Ecto neural progenitor cell (in vitro differentiated cells): ENCODE measurements around the gene TRIM17.

Experiments
- DNase-seq: peaks from one replicate; pipeline ENCODE4 v3.0.0-alpha.2; 2018; ENCODE audit warnings: low spot score

TRIM17 gene

DNA sequence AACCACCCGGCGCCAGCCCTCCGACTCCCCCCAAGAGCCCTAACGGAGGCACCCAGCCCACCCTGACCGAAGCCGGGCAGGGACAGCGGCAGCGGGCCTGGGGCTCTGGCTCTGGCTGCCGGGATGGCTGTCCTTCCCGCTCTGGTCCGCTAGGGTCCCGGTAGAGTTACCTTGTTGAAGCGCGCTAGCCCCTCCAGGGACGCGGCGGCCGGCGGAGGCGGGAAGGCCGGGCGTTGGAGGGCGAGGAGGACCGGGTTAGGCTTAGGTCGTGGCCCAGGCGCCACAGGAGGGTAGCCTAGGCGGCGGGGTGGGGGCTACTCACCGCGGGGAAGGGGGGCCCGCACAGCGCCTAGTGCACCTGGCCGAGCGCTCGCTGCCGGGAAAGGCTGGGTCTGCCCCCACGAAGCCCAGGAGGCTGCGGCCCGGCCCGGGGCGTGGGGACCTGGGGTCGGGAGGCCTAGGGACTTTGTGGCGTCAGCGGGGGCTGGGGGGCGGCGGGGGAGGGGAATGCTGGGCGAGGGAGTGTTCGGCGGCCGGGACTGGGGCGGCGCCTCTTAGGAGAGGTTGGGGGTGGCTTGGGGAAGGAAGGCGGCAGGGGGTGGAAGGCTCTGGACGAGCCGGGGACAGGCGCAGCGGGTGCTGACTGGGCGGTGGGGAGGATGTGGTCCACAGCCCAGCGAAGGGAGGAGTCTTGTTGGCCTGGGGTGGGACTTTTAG, at the start of gene TRIM17:
Gene TRIM17 (minus strand): TSS at position 645 of the 717 bp plus-strand sequence. CDS start 1,789 bp downstream, outside the sequence.
- DNase-seq, result peak; percentile 84

DNA sequence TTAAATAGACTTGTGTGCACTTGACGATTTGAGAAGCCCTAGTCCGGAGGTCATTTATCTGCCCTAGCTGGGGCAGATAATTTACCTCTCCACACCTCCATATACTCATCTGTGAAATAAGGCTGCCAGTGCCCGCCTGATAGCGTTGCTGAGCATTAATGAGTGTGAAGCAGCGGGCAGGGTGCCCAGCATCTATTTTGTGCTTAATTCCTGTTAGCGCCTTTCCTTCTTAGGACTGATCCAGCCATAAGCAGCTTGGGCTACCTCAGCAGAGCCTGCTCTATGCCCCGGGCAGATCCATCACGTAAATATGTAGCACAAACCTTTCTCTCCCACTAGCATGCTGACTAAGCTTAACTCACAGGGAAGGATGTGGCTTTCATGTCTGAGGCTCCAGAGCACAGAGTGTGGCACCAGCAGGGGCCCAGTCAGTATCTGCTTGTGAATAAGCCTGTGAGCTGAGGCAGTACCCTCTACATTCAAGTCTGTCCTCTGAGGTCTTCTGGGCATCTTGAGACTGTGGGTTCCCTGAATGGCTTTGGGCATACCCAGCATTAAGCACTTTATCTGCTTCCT, 49.0 kb upstream of the TRIM17 start:
- DNase-seq, result no peak

- DNase-seq, result no peak
Observed at GRCh38 chr1:228465141-228465540, 48.5 kb upstream of the TRIM17 start.

GRCh38 chr1:228464487-228464983, 47.9 kb upstream of the TRIM17 start:
- DNase-seq, result peak; percentile 93

DNA sequence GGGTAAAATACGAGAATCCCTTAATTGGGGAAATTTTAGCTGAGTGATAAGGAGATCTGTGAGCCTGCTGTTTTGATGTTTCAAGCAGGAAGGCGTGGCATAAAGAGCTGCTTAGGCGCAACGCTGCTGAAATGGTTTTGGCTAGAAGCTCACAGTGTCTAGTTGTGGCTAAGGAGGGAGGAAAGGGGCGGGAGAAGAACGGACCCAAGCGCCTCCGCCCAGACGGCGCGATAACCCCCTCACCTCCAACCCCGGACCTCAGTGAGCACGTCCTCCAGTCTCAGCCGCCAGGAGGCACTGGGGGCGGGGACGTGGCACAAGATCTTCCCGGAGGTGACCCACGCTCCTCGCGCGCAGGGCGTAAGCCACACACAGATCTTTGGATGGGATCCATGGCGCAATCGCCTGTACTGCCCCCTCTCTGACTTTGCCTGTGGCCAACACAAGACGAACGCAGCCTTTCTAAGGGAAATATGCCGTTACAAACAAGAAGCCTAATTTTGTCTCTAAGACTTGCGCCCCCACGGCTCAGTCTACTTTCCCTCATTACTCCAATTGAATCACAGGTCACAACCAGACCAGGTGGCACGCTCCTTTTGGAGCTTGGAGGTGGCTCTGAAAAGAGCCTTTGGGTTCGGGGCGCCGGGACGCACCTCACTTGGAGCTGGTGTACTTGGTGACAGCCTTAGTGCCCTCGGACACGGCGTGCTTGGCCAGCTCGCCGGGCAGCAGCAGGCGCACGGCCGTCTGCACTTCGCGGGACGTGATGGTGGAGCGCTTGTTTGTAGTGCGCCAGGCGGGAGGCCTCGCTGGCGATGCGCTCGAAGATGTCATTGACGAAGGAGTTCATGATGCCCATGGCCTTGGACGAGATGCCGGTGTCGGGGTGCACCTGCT, 47.1 kb upstream of the TRIM17 start:
- DNase-seq, result peak; percentile 83

GRCh38 chr1:228463009-228463558, 46.4 kb upstream of the TRIM17 start:
- DNase-seq, result no peak

DNA sequence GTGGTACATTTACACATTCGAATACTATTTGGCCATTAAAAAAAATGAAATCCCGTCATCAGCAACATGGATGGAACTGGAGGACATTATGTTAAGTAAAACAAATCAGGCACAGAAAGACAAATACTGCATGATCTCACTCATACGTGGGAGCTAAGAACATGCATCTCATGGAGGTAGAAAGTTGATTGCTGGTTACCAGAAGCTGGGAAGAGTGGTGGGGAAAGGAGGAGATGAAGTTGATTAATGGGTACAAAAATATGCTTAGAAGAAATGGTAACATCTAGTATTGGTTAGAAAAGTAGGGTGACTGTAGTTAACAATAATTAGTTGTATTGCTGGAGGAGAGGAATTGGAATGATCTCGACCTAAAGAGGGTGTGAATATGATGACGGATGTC, 45.9 kb upstream of the TRIM17 start:
- DNase-seq, result no peak

GRCh38 chr1:228460821-228461220, 44.2 kb upstream of the TRIM17 start:
- DNase-seq, result no peak

DNA sequence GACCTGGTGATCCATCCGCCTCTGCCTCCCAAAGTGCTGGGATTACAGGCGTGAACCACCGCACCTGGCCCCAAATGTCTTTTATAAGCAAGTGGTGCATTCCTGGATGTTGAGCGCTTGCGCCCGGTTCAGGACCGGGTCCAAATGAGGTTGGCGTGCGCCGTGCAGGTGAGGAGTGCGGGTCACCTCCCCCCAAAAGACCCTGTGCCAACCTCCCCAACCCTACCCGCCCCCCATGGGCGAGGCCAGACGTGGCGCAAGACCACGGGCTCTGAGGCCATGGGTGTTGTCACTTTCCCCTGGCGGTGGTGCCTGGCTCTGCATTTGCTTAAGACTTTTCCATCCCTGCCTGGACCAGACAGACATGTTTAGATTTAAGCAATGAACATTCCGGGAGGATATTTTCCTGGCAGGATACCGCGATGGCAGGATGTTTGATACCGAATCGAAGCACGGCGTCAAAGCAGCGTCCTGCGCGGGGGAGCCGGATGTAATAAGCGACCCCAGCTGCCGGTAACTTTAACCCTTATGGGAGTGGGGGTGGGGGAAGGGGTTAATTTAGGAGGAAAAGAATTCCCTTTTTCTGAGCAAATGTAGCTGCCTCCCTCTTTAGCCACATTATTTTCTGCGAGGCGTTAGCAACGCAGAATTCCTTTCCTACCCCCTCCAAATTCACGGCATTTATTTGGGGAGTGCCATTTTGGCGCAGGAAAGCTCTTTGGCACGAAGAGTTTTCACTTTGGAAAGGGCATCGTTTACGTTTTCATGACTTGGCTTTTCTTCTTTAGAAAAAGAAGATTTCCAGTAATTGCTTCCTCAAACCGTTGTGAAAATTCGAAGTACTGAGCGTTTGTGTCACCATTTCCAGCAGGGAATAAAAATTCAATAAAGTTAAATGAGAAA, 42.7 kb upstream of the TRIM17 start:
- DNase-seq, result peak; percentile 85

DNA sequence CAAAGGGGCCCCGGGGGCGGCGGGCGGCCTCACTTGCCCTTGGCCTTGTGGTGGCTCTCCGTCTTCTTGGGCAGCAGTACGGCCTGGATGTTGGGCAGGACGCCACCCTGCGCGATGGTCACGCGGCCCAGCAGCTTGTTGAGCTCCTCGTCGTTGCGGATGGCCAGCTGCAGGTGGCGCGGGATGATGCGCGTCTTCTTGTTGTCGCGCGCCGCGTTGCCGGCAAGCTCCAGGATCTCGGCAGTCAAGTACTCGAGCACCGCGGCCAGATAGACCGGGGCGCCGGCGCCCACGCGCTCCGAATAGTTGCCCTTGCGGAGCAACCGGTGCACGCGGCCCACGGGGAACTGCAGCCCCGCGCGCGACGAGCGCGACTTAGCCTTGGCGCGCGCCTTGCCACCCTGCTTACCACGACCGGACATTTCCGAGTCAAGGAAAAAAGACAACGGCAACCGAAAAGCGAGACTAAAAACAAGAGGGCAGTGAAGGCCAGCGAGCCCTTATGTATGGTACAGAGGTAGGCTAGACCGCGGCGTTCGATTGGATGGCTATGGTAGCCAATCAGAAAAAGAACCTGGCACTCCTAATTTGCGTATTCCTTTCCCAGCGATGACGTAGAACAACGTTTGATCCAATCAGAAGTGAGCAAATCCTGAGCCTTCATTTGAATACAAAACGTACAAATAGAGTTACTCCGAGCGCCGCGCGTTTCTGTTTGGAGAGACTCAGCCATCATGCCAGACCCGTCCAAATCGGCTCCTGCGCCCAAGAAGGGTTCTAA, 40.9 kb upstream of the TRIM17 start:
- DNase-seq, result peak; percentile 94

DNA sequence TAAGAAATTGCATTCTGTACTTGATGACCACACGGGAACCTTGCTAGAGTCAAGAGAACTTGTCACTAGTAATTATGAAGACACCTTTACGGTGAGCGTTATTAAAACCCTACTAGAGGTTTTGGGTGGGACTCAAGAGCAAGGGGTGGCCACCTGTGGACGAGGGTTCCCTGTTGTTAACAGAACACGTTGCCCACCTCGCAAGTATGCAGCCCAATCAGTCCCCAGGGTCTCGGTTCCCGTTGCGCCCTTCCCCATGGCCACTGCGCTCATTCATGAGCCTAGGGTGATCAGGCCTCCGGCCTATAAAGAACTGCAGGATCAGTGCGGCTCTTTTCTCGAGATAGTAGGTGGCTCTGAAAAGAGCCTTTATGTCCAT, 40.3 kb upstream of the TRIM17 start:
- DNase-seq, result no peak

DNA sequence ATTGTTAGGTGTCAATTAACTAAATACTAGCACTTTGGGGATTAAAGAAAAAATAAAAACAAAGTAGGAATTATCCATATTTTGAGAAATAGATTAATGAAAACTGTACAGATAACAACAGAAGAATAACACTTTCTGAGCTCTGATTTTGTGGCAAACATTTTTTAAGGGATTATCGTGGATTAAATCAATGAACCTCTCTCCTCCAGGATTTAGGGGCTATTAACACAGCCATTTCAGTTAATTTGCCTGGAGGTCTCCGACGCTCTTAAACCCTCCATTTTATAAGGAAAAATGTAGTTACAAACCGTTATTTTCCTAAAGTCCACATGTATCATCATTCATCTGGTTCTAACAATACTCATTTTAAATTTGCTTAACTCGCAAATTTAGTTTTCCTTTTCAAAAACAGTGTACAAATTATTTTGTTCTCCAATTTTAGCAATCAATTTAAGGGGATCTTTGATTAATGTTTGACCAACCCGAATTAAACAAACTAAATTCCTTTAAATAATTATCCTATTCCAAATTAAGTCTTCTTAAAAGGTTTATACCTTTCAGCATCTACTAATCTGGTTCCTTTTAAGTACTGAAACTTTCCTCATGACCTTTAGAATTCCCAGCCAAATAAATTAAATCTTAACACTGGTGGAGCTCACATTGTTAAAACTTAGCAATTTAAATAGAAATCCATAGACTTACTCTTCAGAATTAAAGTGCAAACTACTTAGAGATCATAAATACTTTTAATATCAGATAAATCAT, 39.8 kb upstream of the TRIM17 start:
- no peak for DNase-seq

DNA sequence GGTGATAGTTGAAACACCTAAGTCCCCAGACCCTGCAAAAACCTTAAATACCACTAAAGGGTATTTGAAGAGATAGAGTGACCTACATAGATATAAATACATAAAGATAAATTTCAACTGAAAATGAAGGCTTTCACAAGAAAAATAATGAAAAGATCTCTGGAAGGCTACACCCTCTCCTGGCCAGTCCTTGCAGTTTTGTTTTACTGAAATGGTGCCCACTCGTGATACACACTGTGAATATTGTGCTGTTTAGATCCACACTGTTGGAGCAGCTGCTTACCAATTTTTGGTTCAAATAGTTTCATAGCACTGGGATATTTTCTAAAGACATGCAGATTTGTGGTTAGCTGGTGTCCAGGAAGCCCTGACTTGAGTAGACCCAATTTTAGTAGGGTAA, 39.1 kb upstream of the TRIM17 start:
- no peak for DNase-seq

- no peak for DNase-seq
Observed at GRCh38 chr1:228454238-228454637, 37.6 kb upstream of the TRIM17 start.

DNA sequence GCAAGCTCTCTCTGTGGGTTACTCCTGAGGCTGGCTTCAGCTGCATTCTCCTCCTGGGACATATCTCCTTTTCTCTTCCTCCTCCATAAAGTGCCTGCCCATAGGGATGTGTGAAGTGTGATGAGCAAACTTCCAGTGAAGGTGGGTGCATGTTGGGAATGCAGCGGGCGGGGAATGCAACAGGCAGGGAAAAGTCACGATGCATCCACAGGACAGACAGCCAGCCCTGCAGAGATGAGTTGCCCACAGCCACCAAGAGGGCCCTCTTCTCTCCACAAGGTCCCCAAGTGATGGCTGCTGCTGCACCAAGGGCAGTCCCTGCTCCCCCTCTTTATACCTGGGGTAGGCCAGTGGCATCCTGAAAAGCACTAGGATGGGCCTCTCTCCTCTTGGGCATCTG, 37.0 kb upstream of the TRIM17 start:
- no peak for DNase-seq

DNA sequence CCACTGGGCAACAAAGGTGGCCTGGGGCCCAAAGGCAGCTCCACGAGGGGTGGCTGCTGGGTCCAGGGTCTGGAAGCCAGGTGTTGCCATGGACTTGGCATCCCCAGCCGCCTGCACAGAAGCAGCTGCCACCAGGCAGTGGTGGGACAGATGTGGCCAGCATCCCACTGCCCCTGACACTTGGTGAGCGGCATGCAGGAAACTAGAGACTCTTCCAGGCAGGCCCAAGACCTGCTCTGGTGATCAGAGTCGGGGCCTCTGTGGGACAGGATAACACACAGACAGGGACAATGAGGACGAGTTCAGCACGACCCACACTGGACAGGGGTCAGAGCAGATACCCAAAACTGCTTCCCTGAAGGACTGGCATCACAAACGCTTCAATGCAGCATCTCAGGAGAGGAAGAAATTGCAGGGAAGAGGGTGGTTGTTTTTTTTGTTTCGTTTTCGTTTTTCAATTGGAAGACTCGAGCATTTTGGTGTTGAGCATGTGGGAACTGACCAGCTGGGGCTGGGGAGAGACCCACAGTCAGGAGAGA, 36.4 kb upstream of the TRIM17 start:
- no peak for DNase-seq

DNA sequence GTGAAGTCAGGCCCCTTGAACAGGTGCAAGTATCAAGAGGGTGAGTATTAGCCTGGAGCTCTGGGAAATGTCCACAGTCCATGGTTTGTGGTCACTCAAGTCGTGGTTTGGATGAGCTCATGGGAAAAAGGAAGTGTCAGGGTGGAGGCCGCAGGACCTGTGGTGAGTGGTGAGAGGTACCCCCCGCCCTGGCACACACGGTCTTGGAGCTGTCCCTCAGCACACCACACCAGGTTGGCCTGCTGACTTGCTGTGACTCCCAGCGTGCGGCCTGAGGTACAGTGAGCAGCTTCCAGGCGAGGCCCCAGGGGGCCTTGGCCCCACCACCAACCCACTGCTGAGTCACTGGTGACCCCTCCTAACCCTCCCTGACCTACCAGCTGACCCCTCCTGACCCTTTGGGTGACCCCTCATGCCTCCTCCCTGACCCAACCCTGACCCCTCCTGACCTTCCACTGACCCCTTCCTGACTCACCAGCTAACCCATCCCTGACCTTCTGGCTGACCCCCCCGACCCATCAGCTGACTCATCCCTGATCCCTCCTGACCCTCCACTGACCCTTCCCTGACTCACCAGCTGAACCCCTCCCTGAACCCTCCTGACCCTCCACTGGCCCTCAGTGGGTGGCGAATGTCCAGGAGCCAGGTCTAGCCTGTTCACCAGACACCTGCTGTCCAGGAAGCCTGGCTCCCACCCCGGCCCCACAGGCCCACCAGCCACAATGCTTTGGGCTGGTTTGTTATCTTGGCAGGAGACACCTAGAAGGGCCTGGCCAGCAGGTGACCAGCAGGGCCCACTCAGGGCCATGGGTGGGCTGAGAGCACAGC, 35.7 kb upstream of the TRIM17 start:
- DNase-seq, result no peak

DNA sequence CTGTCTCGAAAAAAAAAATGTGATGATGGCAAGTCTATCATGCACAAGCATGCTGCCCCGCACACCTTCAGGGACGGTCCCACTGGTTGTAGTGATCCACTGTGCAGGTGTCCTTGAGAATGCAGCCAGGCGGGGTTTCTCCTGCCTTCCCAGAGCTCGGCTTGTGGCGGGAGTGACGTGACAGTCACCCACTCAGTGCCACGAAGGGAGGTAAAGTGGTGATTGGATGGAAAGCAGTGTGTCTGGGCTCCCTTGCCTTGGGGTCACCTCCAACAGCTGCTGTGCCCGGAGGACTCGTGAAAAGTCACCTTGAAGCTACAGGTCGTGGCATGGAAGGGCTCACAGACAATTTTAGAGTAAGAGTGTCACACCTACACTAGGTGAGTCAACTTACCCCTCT, 33.5 kb upstream of the TRIM17 start:
- DNase-seq, result no peak

DNA sequence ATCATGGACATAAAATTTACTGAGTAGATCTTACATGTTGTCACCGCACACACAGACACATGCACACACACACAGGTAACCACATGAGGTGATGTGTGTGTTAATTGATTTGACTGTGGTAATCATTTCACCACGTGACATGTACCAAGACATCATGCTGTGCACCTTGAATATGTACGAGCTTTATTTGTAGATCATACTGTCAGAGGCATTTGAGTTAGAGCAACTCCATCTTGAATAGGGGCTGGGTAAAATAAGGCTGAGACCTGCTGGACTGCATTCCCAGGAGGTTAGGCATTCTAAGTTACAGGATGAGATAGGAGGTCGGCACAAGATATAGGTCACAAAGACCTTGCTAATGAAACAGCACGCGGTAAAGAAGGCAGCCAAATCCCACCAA, 31.7 kb upstream of the TRIM17 start:
- no peak for DNase-seq
